CD14-positive monocyte (primary cell): ENCODE measurements around the gene BCAT1. TPM values are rescaled to one million over a fixed set of nuclear protein-coding genes. Genes with fewer than 3 reads are reported as not detected.

Experiments used
- DNase-seq, 3 donors: peaks; one replicate each; pipeline ENCODE4 v3.0.0-alpha.2; 2011 to 2022
- H2AFZ ChIP-seq: 2 replicates; pipeline ENCODE4 v1.6.0; 2012; ENCODE audit warnings: mild to moderate bottlenecking, low read depth, low read length, inconsistent platforms; ENCODE audit not compliant: insufficient read depth, poor library complexity, severe bottlenecking
- H3K27ac ChIP-seq, 2 donors: 1 replicate in 1 of 2; 2 replicates in 1 of 2; pipeline ENCODE4 v1.5.1; 2012 to 2013; ENCODE audit warnings: low read length in 2 of 2, control low read depth in 1 of 2, inconsistent platforms in 1 of 2, low read depth in 1 of 2, mild to moderate bottlenecking in 1 of 2
- H3K27me3 ChIP-seq, 2 donors: one replicate each; pipeline versions ENCODE4 v1.6.0 to v1.6.1; 2011 to 2013; ENCODE audit warnings: low read length in 2 of 2; ENCODE audit not compliant: control insufficient read depth in 2 of 2, insufficient read depth in 2 of 2
- H3K36me3 ChIP-seq, 2 donors: replicated peaks in 1 of 2; 1 replicate in 1 of 2; 2 replicates in 1 of 2; pipeline versions ENCODE4 v1.5.1 to v1.6.1; 2012 to 2013; ENCODE audit warnings: low read length in 2 of 2, control low read depth in 1 of 2, inconsistent platforms in 1 of 2, mild to moderate bottlenecking in 1 of 2; ENCODE audit not compliant: insufficient read depth in 2 of 2, control insufficient read depth in 1 of 2
- H3K4me1 ChIP-seq, 2 donors: 1 replicate in 1 of 2; 2 replicates in 1 of 2; pipeline versions ENCODE4 v1.5.1 to v1.6.1; 2012 to 2013; ENCODE audit warnings: low read length in 2 of 2, control low read depth in 1 of 2, inconsistent platforms in 1 of 2, mild to moderate bottlenecking in 1 of 2, moderate library complexity in 1 of 2; ENCODE audit not compliant: insufficient read depth in 2 of 2, control insufficient read depth in 1 of 2
- H3K4me2 ChIP-seq: replicated peaks from 2 replicates; pipeline ENCODE3; 2012; ENCODE audit warnings: low read length, moderate library complexity, mild to moderate bottlenecking; ENCODE audit not compliant: poor library complexity, severe bottlenecking; ENCODE audit errors: extremely low read depth
- H3K4me3 ChIP-seq, 3 experiments: fragments of 200-600 bp in 1 of 3; sonication (generic) in 1 of 3; replicated peaks in 1 of 3; 1 replicate in 2 of 3; 2 replicates in 1 of 3; pipeline ENCODE4 v1.5.1; 2011 to 2013; ENCODE audit warnings: low read length in 3 of 3, mild to moderate bottlenecking in 3 of 3, control low read depth in 2 of 3, low read depth in 2 of 3, inconsistent platforms in 1 of 3, moderate library complexity in 1 of 3
- H3K79me2 ChIP-seq: 2 replicates; pipeline ENCODE4 v1.6.0; 2012; ENCODE audit warnings: mild to moderate bottlenecking, control low read depth, inconsistent platforms, low read length, moderate library complexity; ENCODE audit not compliant: insufficient read depth
- H3K9ac ChIP-seq: 2 replicates; pipeline ENCODE4 v1.6.0; 2017; ENCODE audit warnings: low read length, mild to moderate bottlenecking; ENCODE audit not compliant: insufficient read depth, poor library complexity, severe bottlenecking
- H3K9me3 ChIP-seq, 2 donors: replicated peaks in 1 of 2; 1 replicate in 1 of 2; 2 replicates in 1 of 2; pipeline versions ENCODE4 v1.5.1 to v1.6.1; 2012 to 2013; ENCODE audit warnings: low read length in 2 of 2, control low read depth in 1 of 2; ENCODE audit not compliant: control insufficient read depth in 1 of 2, insufficient read depth in 1 of 2
- H4K20me1 ChIP-seq: 2 replicates; pipeline ENCODE4 v1.6.0; 2012; ENCODE audit warnings: mild to moderate bottlenecking, low read length, control low read depth, moderate library complexity; ENCODE audit not compliant: insufficient read depth
- H3K27ac Mint-ChIP-seq, 7 donors: one replicate each; pipeline ENCODE4 v1.8.0; 2020; ENCODE audit warnings: mild to moderate bottlenecking in 7 of 7, mixed read lengths in 7 of 7, moderate library complexity in 6 of 7, inconsistent platforms in 2 of 7
- H3K27me3 Mint-ChIP-seq, 3 donors: one replicate each; pipeline ENCODE4 v1.8.0; 2021 to 2022; ENCODE audit warnings: low read depth in 3 of 3, mild to moderate bottlenecking in 3 of 3, mixed read lengths in 3 of 3, moderate library complexity in 3 of 3, inconsistent platforms in 1 of 3
- H3K36me3 Mint-ChIP-seq, 2 donors: one replicate each; pipeline ENCODE4 v1.8.0; 2020; ENCODE audit warnings: mixed read lengths in 2 of 2, inconsistent platforms in 1 of 2, mild to moderate bottlenecking in 1 of 2
- H3K4me1 Mint-ChIP-seq: one replicate; pipeline ENCODE4 v1.8.0; 2020; ENCODE audit warnings: mild to moderate bottlenecking, mixed read lengths
- H3K4me3 Mint-ChIP-seq, 2 donors: one replicate each; pipeline ENCODE4 v1.8.0; 2020; ENCODE audit warnings: mild to moderate bottlenecking in 2 of 2, mixed read lengths in 2 of 2, moderate library complexity in 1 of 2
- H3K9me3 Mint-ChIP-seq, 7 donors: one replicate each; pipeline ENCODE4 v1.8.0; 2020 to 2022; ENCODE audit warnings: mixed read lengths in 7 of 7, mild to moderate bottlenecking in 6 of 7, moderate library complexity in 6 of 7, inconsistent platforms in 2 of 7
- WGBS: methylation state at CpG from one replicate; pipeline ENCODE4 v1.1.5; 2013; ENCODE audit warnings: missing lambda C conversion rate; ENCODE audit not compliant: insufficient coverage; 5-methylcytosine and 5-hydroxymethylcytosine counted together
- intact Hi-C, 2 donors: fragments of 100-400 bp; cut with micrococcal nuclease; formaldehyde crosslinking; loops; one replicate each; pipeline versions ENCODE4 v1.15.0 to v1.15.1; 2023
- polyA plus RNA-seq, 3 donors: library from polyadenylated mRNA; depleted of rRNA in 1 of 3; unstranded in 2 of 3; stranded (reverse) in 1 of 3; fragments of 300-500 nt in 2 of 3; fragments of >200 nt in 1 of 3; fragmentation: Illumina TruSeq in 2 of 3; gene quantifications; 1 replicate in 2 of 3; 2 replicates in 1 of 3; pipeline ENCODE4 v1.2.3, GENCODE V29; 2012 to 2021
- TF ChIP-seq, protein P1 (sequence below): fragments of 200-600 bp; IDR thresholded peaks from one replicate; pipeline ENCODE4 v1.8.0; 2022; ENCODE audit warnings: antibody characterized with exemption, mild to moderate bottlenecking

The BCAT1 gene
- polyA plus RNA-seq, 3 donors: 3.5 to 16.9 (median 15.2) TPM

DNA sequence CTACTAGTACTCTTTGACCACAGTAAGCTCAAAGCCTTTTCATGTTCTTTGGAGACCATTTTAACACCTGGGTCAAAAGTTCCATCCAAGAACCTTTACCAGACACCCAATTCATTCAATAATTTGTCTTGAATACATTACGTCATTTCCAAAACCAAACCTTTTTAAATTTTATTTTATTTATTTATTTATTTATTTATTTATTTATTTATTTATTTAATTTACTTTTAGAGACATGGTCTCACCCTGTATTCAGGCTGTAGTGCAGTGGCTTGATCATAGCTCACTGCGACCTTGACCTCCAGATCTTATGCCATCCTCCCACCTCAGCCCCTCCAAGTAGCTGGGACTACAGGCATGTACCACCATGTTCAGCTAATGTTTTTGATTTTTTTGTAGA lies 113.5 kb downstream of the BCAT1 start:
- no peak for DNase-seq
- no peaks in the 10 kb centered on the region for H3K9me3 Mint-ChIP-seq
- H3K4me1 ChIP-seq: peaks cover 21 to 23% of the 10 kb centered on the region in 2 donors
- intact Hi-C loops: no loop called here
- H3K36me3 Mint-ChIP-seq: peaks cover 2 to 3% of the 10 kb centered on the region in 2 donors
- H2AFZ ChIP-seq: no peak overlapping the region
- no peaks in the 10 kb centered on the region for H4K20me1 ChIP-seq
- no peak overlapping the region for H3K27ac Mint-ChIP-seq
- H3K36me3 ChIP-seq: no peaks in the 10 kb centered on the region
- H3K27ac ChIP-seq: no peak overlapping the region
- H3K9me3 ChIP-seq: no peaks in the 10 kb centered on the region
- H3K27me3 Mint-ChIP-seq: no peaks in the 10 kb centered on the region
- no peak overlapping the region for H3K4me2 ChIP-seq
- TF ChIP-seq, protein P1, sequence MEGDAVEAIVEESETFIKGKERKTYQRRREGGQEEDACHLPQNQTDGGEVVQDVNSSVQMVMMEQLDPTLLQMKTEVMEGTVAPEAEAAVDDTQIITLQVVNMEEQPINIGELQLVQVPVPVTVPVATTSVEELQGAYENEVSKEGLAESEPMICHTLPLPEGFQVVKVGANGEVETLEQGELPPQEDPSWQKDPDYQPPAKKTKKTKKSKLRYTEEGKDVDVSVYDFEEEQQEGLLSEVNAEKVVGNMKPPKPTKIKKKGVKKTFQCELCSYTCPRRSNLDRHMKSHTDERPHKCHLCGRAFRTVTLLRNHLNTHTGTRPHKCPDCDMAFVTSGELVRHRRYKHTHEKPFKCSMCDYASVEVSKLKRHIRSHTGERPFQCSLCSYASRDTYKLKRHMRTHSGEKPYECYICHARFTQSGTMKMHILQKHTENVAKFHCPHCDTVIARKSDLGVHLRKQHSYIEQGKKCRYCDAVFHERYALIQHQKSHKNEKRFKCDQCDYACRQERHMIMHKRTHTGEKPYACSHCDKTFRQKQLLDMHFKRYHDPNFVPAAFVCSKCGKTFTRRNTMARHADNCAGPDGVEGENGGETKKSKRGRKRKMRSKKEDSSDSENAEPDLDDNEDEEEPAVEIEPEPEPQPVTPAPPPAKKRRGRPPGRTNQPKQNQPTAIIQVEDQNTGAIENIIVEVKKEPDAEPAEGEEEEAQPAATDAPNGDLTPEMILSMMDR: no peak
- no peaks in the 10 kb centered on the region for H3K27me3 ChIP-seq
- H3K4me3 ChIP-seq: no peak overlapping the region
- H3K9ac ChIP-seq: no peak overlapping the region
- WGBS: no CpG with 5 or more reads among the region's 2 CpGs
- no peak overlapping the region for H3K4me3 Mint-ChIP-seq
- H3K79me2 ChIP-seq: no peaks in the 10 kb centered on the region
- peaks cover 28% of the 10 kb centered on the region for H3K4me1 Mint-ChIP-seq

DNA sequence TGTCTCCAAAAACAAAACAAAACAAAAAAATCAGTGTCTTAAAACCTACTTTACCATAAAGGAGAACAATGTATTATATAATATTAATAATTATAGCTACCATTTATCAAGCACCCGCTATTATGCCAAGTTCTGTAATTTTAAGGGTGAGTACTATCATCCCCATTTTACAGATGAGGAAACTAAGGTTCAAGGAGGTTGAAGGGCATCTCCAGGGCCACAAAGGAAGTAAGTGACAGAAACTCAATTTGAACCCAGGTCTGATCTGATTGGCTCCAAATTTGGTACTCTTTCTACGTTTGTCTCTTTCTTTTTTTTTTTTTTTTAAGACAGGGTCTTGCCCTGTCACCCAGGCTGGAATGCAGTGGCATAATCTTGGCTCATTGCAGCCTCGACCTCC lies 115.4 kb downstream of the BCAT1 start:
- no peaks in the 10 kb centered on the region for H3K9me3 ChIP-seq
- H3K9ac ChIP-seq: no peak overlapping the region
- TF ChIP-seq, protein P1: no peak
- no peak for DNase-seq
- intact Hi-C loops: no loop called here
- H3K27ac Mint-ChIP-seq: no peak overlapping the region
- no peaks in the 10 kb centered on the region for H3K27me3 ChIP-seq
- peaks cover 0 to 5% of the 10 kb centered on the region in 2 donors for H3K36me3 Mint-ChIP-seq
- WGBS: 100% methylated on average over 1 of the region's 3 CpGs
- no peak overlapping the region for H3K4me3 Mint-ChIP-seq
- peaks cover 16% of the 10 kb centered on the region for H3K4me1 Mint-ChIP-seq
- no peak overlapping the region for H3K4me2 ChIP-seq
- H3K79me2 ChIP-seq: no peaks in the 10 kb centered on the region
- H2AFZ ChIP-seq: no peak overlapping the region
- no peak overlapping the region for H3K27ac ChIP-seq
- no peaks in the 10 kb centered on the region for H3K27me3 Mint-ChIP-seq
- H4K20me1 ChIP-seq: no peaks in the 10 kb centered on the region
- H3K4me1 ChIP-seq: peaks cover 11 to 12% of the 10 kb centered on the region in 2 donors
- no peaks in the 10 kb centered on the region for H3K9me3 Mint-ChIP-seq
- no peak overlapping the region for H3K4me3 ChIP-seq
- H3K36me3 ChIP-seq: no peaks in the 10 kb centered on the region
